Measurements from ENCODE around the gene CRACDL. TPM values are rescaled to one million over a fixed set of nuclear protein-coding genes. Genes with fewer than 3 reads are reported as not detected.

Gene CRACDL
- total RNA-seq, 1 experiment from 2014 or later: 2.4 TPM

- CTCF ChIA-PET: no interaction called here
These were observed 25.5 kb downstream of the CRACDL start for GRCh38 chr2:98910349-98911125.

More at GRCh38 chr2:98910349-98911125, 25.5 kb downstream of the CRACDL start:
- POLR2A ChIA-PET: no interaction called here
- BruUV-seq (replicated peaks): no TSS peak
- in situ Hi-C loops (cut with HindIII; ENCODE audit: low pct_unique_long_range_greater_than_20kb, low sequenced_read_pairs) (no loop called here), intact Hi-C loops (cut with micrococcal nuclease; ENCODE audit: unreplicated experiment) (no loop called here)
- Histone ChIP-seq H3K4me3 (ENCODE audit: low read depth in 2 of 2, low read length in 2 of 2) (no peak overlapping the region), H3K27me3 (ENCODE audit: control insufficient read depth, insufficient read depth, low read length) (no peaks in the 10 kb centered on the region), H3K27ac (ENCODE audit: low read length) (no peak overlapping the region), H3K4me1 (ENCODE audit: control insufficient read depth, insufficient read depth, low read length) (peaks cover 28% of the 10 kb centered on the region), H3K36me3 (ENCODE audit: control insufficient read depth, insufficient read depth, low read length) (no peaks in the 10 kb centered on the region), H3K9me3 (ENCODE audit: control insufficient read depth, insufficient read depth, low read depth, low read length) (no peaks in the 10 kb centered on the region)
- TF ChIP-seq POLR2AphosphoS5 (IDR thresholded peaks at IDR 0.05; ENCODE audit: low read depth, low read length) (no peak), CTCF (IDR thresholded peaks at IDR 0.05) (no peak), TCF7L2 (IDR thresholded peaks at IDR 0.05; ENCODE audit: low read depth, low read length) (no peak), REST (IDR thresholded peaks at IDR 0.05; ENCODE audit: insufficient read depth in 1 of 2, low read depth in 2 of 2, low read length in 1 of 2) (no peak), SIN3A (IDR thresholded peaks at IDR 0.05; ENCODE audit: borderline replicate concordance, insufficient read depth, low read depth, low read length) (no peak)
- ATAC-seq (no peak), DNase-seq (ENCODE audit: low read depth, low spot score) (no peak)

All from Panc1 (cell line).